Endothelial cell of umbilical vein (primary cell): Measurements from ENCODE around the gene ARHGAP42. TPM values are rescaled to one million over a fixed set of nuclear protein-coding genes. Genes with fewer than 3 reads are reported as not detected.

ENCODE experiments used
- BruUV-seq: library from RNA; stranded (reverse); fragments of 400-500 nt; replicated peaks from 2 replicates; lab custom pipeline; 2021; lab: Mats Ljungman, UMichigan
- CTCF ChIA-PET: fragments of 300-600, 350-600 bp; sonication (Branson Sonifier 250); formaldehyde crosslinking; loops from one replicate; lab custom pipeline; 2021; ENCODE audit warnings: antibody characterized with exemption, inconsistent platforms; lab: Charles Lee
- POLR2A ChIA-PET: fragments of 300-600, 350-600 bp; sonication (Branson Sonifier 250); formaldehyde crosslinking; loops from one replicate; lab custom pipeline; 2021; ENCODE audit warnings: antibody characterized with exemption, inconsistent platforms; lab: Charles Lee
- DNase-seq: peaks from one replicate; pipeline ENCODE4 v3.0.0-alpha.2; 2011; ENCODE audit warnings: low read depth, low spot score
- FAIRE-seq: peaks from 2 replicates; lab custom pipeline; 2011; peaks lifted over from hg19 to GRCh38; lab: Jason Lieb, UNC
- H2AFZ ChIP-seq: 2 replicates; pipeline ENCODE4 v1.6.0; 2012; ENCODE audit warnings: low read depth, low read length, control low read depth, inconsistent platforms
- H3K27ac ChIP-seq: 2 replicates; pipeline ENCODE4 v1.5.1; 2011; ENCODE audit warnings: low read depth, mild to moderate bottlenecking, control low read depth, low read length, moderate library complexity; ENCODE audit not compliant: insufficient read depth
- H3K27me3 ChIP-seq, 2 experiments: 2 replicates each; pipeline versions ENCODE4 v1.6.0 to v1.6.1; 2011; ENCODE audit warnings: low read length in 2 of 2, mixed read lengths in 1 of 2; ENCODE audit not compliant: control insufficient read depth in 2 of 2, insufficient read depth in 2 of 2
- H3K36me3 ChIP-seq, 2 experiments: 2 replicates in 1 of 2; 3 replicates in 1 of 2; pipeline ENCODE4 v1.5.1; 2011; ENCODE audit warnings: low read length in 2 of 2, mild to moderate bottlenecking in 1 of 2, moderate library complexity in 1 of 2; ENCODE audit not compliant: control insufficient read depth in 2 of 2, insufficient read depth in 2 of 2; ENCODE audit errors: extremely low read depth in 1 of 2
- H3K4me1 ChIP-seq: 3 replicates; pipeline ENCODE4 v1.5.1; 2011; ENCODE audit warnings: mild to moderate bottlenecking, low read length; ENCODE audit not compliant: control insufficient read depth, insufficient read depth; ENCODE audit errors: extremely low read depth
- H3K4me2 ChIP-seq: 2 replicates; pipeline ENCODE4 v1.6.1; 2011; ENCODE audit warnings: low read length, control low read depth, mixed read lengths; ENCODE audit not compliant: insufficient read depth
- H3K4me3 ChIP-seq, 3 experiments: fragments of 200-600 bp in 1 of 3; sonication (generic), shearing (Covaris generic) in 1 of 3; replicated peaks in 1 of 3; 2 replicates each; pipeline ENCODE4 v1.5.1; 2011 to 2016; ENCODE audit warnings: control low read depth in 3 of 3, low read length in 3 of 3, mild to moderate bottlenecking in 2 of 3, inconsistent platforms in 1 of 3, low read depth in 1 of 3, moderate library complexity in 1 of 3; ENCODE audit not compliant: insufficient read depth in 1 of 3
- H3K79me2 ChIP-seq: 2 replicates; pipeline ENCODE4 v1.6.0; 2012; ENCODE audit warnings: low read length, inconsistent platforms; ENCODE audit not compliant: control insufficient read depth, insufficient read depth
- H3K9ac ChIP-seq: replicated peaks from 2 replicates; pipeline ENCODE3; 2011; ENCODE audit warnings: low read length, control low read depth; ENCODE audit not compliant: insufficient read depth; ENCODE audit errors: extremely low read depth
- H3K9me1 ChIP-seq: replicated peaks from 3 replicates; pipeline ENCODE4 v1.6.0; 2011; ENCODE audit warnings: mild to moderate bottlenecking, low read length; ENCODE audit not compliant: control insufficient read depth, insufficient read depth; ENCODE audit errors: extremely low read depth
- H3K9me3 ChIP-seq: replicated peaks from 2 replicates; pipeline ENCODE4 v1.5.1; 2012; ENCODE audit warnings: low read length, inconsistent platforms; ENCODE audit not compliant: control insufficient read depth, insufficient read depth
- H4K20me1 ChIP-seq: replicated peaks from 2 replicates; pipeline ENCODE3; 2011; ENCODE audit warnings: mild to moderate bottlenecking, low read length; ENCODE audit not compliant: control insufficient read depth, insufficient read depth; ENCODE audit errors: extremely low read depth
- EZH2 ChIP-seq: IDR thresholded peaks from 2 replicates; pipeline ENCODE4 v1.6.1; 2012; ENCODE audit warnings: borderline replicate concordance, low read depth, mild to moderate bottlenecking, moderate library complexity, low read length, inconsistent platforms; ENCODE audit not compliant: severe bottlenecking
- FOS ChIP-seq: IDR thresholded peaks from 2 replicates; pipeline ENCODE4 v1.6.1; 2011; ENCODE audit warnings: mild to moderate bottlenecking, low read length, moderate library complexity, borderline replicate concordance; ENCODE audit not compliant: insufficient read depth
- GATA2 ChIP-seq: IDR thresholded peaks from 2 replicates; pipeline ENCODE4 v1.7.0; 2011; ENCODE audit warnings: low read depth, mild to moderate bottlenecking, moderate library complexity, mixed read lengths, low read length; ENCODE audit not compliant: insufficient read length, insufficient read depth
- JUN ChIP-seq: IDR thresholded peaks from 2 replicates; pipeline ENCODE4 v1.6.1; 2011; ENCODE audit warnings: borderline replicate concordance, low read depth; ENCODE audit not compliant: insufficient read length, insufficient read depth
- MAX ChIP-seq: IDR thresholded peaks from 2 replicates; pipeline ENCODE4 v1.6.1; 2011; ENCODE audit not compliant: insufficient read depth, insufficient read length
- MYC ChIP-seq: IDR thresholded peaks from one replicate; pipeline ENCODE4 v1.6.1; 2011; ENCODE audit warnings: mild to moderate bottlenecking, low read depth, low read length
- POLR2A ChIP-seq: IDR thresholded peaks from 2 replicates; pipeline ENCODE4 v1.6.1; 2012; ENCODE audit warnings: low read depth, mild to moderate bottlenecking, control low read depth, low read length
- POLR2AphosphoS5 ChIP-seq: IDR thresholded peaks from 2 replicates; pipeline ENCODE4 v1.6.1; 2012; ENCODE audit warnings: low read depth, mild to moderate bottlenecking, control low read depth, low read length, moderate library complexity; ENCODE audit not compliant: insufficient read depth
- dilution Hi-C: fragments of 300-500 bp; cut with MboI; formaldehyde crosslinking; loops from one replicate; pipeline ENCODE4 v1.15.0; 2019; ENCODE audit warnings: low sequenced_read_pairs; ENCODE audit not compliant: extremely low pct_ligation_motif_present
- intact Hi-C: fragments of 100-400 bp; cut with micrococcal nuclease; formaldehyde crosslinking; loops from one replicate; pipeline ENCODE4 v1.10.0; 2022
- polyA plus RNA-seq, 4 experiments: library from polyadenylated mRNA; depleted of rRNA in 3 of 4; stranded (reverse) in 3 of 4; unstranded in 1 of 4; fragments of >200 nt; gene quantifications; 2 replicates each; pipeline versions ENCODE4 v1.2.1 to v1.2.3, GENCODE V29; 2011 to 2012; ENCODE audit warnings: missing spikeins in 1 of 4
- total RNA-seq: library from RNA; stranded (reverse); gene quantifications from 2 replicates; pipeline ENCODE4 v1.2.3, GENCODE V29; 2021
- TF ChIP-seq, protein P1 (sequence below), 2 donors: IDR thresholded peaks; 1 replicate in 1 of 2; 2 replicates in 1 of 2; pipeline ENCODE4 v1.5.1; 2011; ENCODE audit warnings: low read length in 2 of 2, mild to moderate bottlenecking in 2 of 2, moderate library complexity in 2 of 2, control low read depth in 1 of 2, inconsistent platforms in 1 of 2, low read depth in 1 of 2; ENCODE audit not compliant: insufficient read depth in 1 of 2; ENCODE audit errors: extremely low read depth in 1 of 2

The ARHGAP42 gene
- total and polyA plus RNA-seq, 2 donors (not counting 3 experiments of a cell fraction or from before 2014, with no cell fraction given) = 1.8 to 2.4 TPM

DNA sequence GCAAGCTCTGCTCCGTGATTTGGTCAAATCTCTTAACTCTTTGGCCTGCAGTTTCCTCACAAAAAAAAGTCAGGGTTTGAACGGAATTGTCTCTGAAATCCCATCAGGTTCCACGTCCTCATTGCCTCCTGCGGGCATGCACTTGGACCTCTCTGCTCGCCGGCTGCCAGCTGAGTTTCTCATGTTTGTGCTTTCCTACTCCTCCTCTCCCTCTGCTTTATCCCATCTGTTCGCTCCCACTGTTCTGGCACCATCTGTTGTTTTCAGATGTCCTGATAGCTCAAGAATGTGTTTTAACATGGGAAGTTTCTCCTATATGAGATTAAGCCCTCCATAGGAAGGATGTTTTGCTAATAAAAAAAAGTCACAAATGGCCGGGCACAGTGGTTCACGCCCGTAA, 49.4 kb upstream of the ARHGAP42 start:
- Histone ChIP-seq H3K9me1 (no peaks in the 10 kb centered on the region), H3K79me2 (no peaks in the 10 kb centered on the region), H3K4me1 (peaks cover 7% of the 10 kb centered on the region), H3K27ac (no peak overlapping the region), H3K27me3 (peaks cover 0 to 3% of the 10 kb centered on the region in 2 experiments), H3K4me2 (no peak overlapping the region), H3K9ac (no peak overlapping the region), H3K9me3 (no peaks in the 10 kb centered on the region), H2AFZ (no peak overlapping the region), H4K20me1 (no peaks in the 10 kb centered on the region), H3K36me3 (no peaks in the 10 kb centered on the region), H3K4me3 (no peak overlapping the region)
- intact Hi-C loops (no loop called here), dilution Hi-C loops (no loop called here)
- TF ChIP-seq FOS (no peak), POLR2AphosphoS5 (no peak), GATA2 (no peak), JUN (no peak)
- TF ChIP-seq, protein P1, sequence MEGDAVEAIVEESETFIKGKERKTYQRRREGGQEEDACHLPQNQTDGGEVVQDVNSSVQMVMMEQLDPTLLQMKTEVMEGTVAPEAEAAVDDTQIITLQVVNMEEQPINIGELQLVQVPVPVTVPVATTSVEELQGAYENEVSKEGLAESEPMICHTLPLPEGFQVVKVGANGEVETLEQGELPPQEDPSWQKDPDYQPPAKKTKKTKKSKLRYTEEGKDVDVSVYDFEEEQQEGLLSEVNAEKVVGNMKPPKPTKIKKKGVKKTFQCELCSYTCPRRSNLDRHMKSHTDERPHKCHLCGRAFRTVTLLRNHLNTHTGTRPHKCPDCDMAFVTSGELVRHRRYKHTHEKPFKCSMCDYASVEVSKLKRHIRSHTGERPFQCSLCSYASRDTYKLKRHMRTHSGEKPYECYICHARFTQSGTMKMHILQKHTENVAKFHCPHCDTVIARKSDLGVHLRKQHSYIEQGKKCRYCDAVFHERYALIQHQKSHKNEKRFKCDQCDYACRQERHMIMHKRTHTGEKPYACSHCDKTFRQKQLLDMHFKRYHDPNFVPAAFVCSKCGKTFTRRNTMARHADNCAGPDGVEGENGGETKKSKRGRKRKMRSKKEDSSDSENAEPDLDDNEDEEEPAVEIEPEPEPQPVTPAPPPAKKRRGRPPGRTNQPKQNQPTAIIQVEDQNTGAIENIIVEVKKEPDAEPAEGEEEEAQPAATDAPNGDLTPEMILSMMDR (IDR thresholded peaks at IDR 0.05; ENCODE audit: extremely low read depth in 1 of 2, insufficient read depth in 1 of 2, low read depth in 1 of 2, low read length in 2 of 2) = no peak
- DNase-seq (no peak), FAIRE-seq (no peak)
- POLR2A ChIA-PET = no interaction called here
- BruUV-seq = no TSS peak
- CTCF ChIA-PET = no interaction called here

- dilution Hi-C loops = no loop called here
- Histone ChIP-seq H4K20me1 (no peaks in the 10 kb centered on the region), H3K9ac (no peak overlapping the region), H3K4me3 (no peak overlapping the region), H3K27ac (no peak overlapping the region), H3K4me1 (no peaks in the 10 kb centered on the region), H3K27me3 (peaks cover 2 to 3% of the 10 kb centered on the region in 2 experiments), H3K79me2 (no peaks in the 10 kb centered on the region), H3K36me3 (no peaks in the 10 kb centered on the region), H3K9me3 (no peaks in the 10 kb centered on the region), H3K9me1 (no peaks in the 10 kb centered on the region), H3K4me2 (peak overlapping the region; percentile 32), H2AFZ (peak overlapping the region; percentile 85)
- peak; percentile 50 for FAIRE-seq
- ChIA-PET CTCF (interaction anchor here (0.7 to 1.6 kb wide), 4 partner anchors 17 to 62 kb away, joined by 3 to 4 read pairs (median 3); no protein-coding TSS in a partner anchor), POLR2A (no interaction called here)
- intact Hi-C loops = no loop called here
- BruUV-seq = no TSS peak
- no peak for DNase-seq
- TF ChIP-seq EZH2 = no peak
- no peak for TF ChIP-seq FOS
- TF ChIP-seq POLR2AphosphoS5 = no peak
- TF ChIP-seq, protein P1 (IDR thresholded peaks at IDR 0.05; ENCODE audit: extremely low read depth in 1 of 2, insufficient read depth in 1 of 2, low read depth in 1 of 2, low read length in 2 of 2) = no peak
- TF ChIP-seq JUN = no peak
- TF ChIP-seq MYC = no peak
- TF ChIP-seq POLR2A = no peak
- no peak for TF ChIP-seq GATA2
- TF ChIP-seq MAX = no peak
Observed at GRCh38 chr11:100638648-100639047, 48.4 kb upstream of the ARHGAP42 start.
